Jurkat, Clone E6-1 (cell line): ENCODE data around the gene PML.
"Not testable (repeated sequence)": the region's sequence is repeated elsewhere in the genome, so short reads cannot be mapped to it uniquely, and the experiment has no call there.

Experiments used
- DNase-seq: peaks from one replicate; pipeline ENCODE4 v3.0.0-alpha.2; 2011; ENCODE audit warnings: low read depth, low spot score
- H3K4me3 ChIP-seq: 2 replicates; pipeline ENCODE4 v1.5.1; 2011; ENCODE audit warnings: mild to moderate bottlenecking, low read length, control low read depth, moderate library complexity

Gene PML

GRCh38 chr15:74050127-74050526, 55.6 kb downstream of the PML start:
- DNase-seq: no peak
- no peak overlapping the region for H3K4me3 ChIP-seq

DNA sequence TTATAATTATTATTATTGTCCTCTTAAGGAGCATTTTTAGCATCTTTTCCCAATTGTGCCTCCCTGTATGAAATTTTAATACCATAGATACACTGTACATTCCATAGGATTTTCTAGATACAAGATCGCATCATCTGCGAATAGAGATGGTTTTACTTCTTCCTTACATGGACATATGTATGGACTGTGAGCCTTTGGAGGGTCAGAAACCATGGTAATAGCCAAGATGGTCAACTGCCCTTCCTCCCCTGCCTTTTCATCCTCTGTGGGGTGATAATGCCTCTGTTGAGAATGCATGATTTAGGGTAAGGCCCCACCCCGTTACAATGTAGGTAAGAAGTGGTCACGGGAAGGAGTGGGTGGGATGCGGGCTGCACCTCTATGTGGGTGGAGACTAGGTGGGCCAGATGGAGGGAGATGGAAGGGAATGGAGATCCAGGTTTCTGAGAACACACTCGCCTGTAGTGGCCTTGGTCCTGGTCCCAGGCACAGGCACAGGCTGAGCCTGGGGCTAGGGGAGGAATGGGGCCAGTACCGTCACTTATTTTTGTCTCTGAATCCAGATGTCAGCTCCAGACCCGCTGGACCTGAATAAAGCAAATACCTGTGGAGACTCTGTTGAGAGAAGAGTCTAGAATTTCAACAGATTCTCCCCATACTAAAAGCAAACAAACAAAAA, 56.2 kb downstream of the PML start:
- H3K4me3 ChIP-seq: no peak overlapping the region
- DNase-seq: no peak

GRCh38 chr15:74052271-74053260, 58.0 kb downstream of the PML start:
- not testable (repeated sequence) for H3K4me3 ChIP-seq, DNase-seq

GRCh38 chr15:74053517-74053916, 59.0 kb downstream of the PML start:
- DNase-seq: no peak
- H3K4me3 ChIP-seq: no peak overlapping the region

DNA sequence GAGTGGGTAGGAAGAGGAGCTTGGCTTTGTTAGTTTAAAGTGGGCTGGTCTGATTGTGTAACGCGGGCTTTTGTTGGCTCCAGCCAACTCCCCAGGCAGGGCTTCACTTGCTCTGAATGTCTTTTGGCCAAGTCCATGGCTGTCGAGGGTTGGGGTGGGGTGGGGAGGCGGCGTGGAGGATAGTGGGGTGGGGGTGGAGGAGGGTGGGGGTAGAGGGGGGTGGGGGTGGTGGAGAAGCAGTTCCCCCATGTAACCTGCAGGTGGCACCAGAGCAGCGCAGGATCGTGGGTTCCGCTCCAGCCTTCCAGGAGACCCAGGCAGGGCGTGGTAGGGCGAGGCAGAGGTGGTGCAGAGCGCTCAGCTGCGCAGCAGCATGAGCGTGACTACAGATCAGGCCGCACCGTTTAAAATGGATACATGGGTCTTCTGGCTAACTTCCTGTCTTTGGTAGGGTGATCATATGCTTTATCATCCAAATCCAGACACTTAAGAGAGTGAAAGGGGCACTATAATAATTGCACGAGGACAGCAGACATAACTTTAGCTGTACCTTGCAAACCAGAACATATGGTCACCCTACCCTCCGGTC, 59.5 kb downstream of the PML start:
- no peak overlapping the region for H3K4me3 ChIP-seq
- peak; percentile 72 for DNase-seq

GRCh38 chr15:74055804-74056203, 61.3 kb downstream of the PML start:
- DNase-seq: no peak

DNA sequence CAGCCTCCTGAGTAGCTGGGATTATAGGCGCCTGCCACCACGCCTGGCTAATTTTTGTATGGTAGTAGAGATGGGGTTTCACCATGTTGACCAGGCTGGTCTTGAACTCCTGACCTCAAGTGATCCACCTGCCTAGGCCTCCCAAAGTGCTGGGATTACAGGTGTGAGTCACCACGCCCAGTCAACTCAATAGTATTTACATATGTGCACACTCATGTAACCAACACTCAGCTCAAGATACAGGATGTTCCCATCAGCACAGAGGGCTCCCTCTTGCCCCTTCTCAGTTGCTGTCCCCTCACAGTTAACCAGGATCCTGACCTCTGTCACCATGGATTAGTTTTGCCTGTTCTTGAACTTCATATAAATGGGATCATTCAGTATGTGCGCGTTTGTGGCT, 61.8 kb downstream of the PML start:
- DNase-seq, H3K4me3 ChIP-seq: not testable (repeated sequence)

More at GRCh38 chr15:74055804-74056203, 61.3 kb downstream of the PML start:
- no peak overlapping the region for H3K4me3 ChIP-seq

- H3K4me3 ChIP-seq: not testable (repeated sequence)
- peak; percentile 28 for DNase-seq
These were observed 64.7 kb downstream of the PML start for GRCh38 chr15:74059050-74059833.

GRCh38 chr15:74060251-74060650, 65.7 kb downstream of the PML start:
- DNase-seq: no peak
- no peak overlapping the region for H3K4me3 ChIP-seq

DNA sequence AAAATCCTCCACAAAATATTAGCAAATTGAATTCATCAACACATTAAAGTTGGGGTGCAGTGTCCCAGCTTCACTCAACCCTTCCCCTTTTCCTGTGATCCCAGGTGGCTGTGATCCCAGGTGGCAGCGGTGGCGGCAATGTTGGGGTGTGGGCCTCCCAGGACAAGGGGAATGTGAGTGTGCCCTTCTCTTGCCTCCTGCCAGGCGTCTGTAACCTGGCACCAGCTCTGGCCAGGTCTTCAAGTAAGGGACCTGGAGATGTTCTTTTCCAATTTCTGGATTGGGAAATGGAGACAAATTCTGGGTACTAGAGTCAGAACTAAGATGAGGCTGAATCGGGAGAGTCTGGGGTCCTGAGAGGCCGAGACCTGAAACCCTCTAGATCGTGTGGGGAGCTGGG, 67.7 kb downstream of the PML start:
- no peak for DNase-seq
- no peak overlapping the region for H3K4me3 ChIP-seq

DNA sequence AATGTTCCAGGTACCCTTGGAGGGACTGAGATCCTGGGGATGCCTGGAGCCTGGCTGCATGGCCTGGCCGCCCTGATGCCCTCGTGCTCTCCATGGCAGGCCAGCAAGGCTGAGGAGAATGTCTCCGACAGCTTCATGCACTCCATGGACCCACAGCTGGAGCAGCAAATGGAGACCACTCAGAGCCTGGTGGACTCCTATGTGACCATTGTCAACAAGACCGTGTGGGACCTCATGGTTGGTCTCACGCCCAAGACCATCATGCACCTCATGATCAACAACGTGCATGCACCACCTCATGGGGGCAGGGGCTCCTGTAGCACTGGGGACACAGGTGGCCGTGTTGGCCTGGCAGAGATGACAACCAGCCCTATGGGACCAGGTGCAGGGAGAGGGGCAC, 68.2 kb downstream of the PML start:
- no peak for DNase-seq
- H3K4me3 ChIP-seq: no peak overlapping the region

- H3K4me3 ChIP-seq, DNase-seq: not testable (repeated sequence)
These were observed 69.1 kb downstream of the PML start for GRCh38 chr15:74063425-74064146.

- DNase-seq, H3K4me3 ChIP-seq: not testable (repeated sequence)
These were observed 69.7 kb downstream of the PML start for GRCh38 chr15:74064183-74064582.

DNA sequence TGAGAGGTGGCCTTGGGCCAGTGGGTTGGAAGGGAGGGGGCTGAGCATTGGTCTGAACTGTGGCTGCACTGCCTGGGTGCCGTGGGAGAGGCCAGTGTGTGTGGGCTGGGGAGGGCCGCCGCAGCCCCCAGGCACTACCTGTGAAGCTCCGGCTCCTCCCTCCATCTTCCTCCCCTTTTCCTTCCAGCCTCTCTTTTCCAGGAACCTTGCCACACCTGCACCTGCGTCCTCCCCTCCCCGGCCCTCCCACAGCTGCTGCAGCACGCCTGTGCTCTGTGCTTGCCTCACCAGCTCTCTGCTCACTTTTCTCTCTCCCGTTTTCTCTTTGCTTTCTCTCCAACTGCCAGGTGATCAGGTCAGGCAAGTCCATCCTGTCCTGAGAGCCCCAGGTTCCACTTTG, 70.3 kb downstream of the PML start:
- not testable (repeated sequence) for DNase-seq, H3K4me3 ChIP-seq

- not testable (repeated sequence) for DNase-seq, H3K4me3 ChIP-seq
These were observed 71.3 kb downstream of the PML start for GRCh38 chr15:74065684-74066411.

GRCh38 chr15:74071645-74072044, 77.1 kb downstream of the PML start:
- DNase-seq, H3K4me3 ChIP-seq: not testable (repeated sequence)

GRCh38 chr15:74072132-74072531, 77.6 kb downstream of the PML start:
- H3K4me3 ChIP-seq, DNase-seq: not testable (repeated sequence)
